H9 (cell line): ENCODE measurements around the gene MEF2A. TPM values are rescaled to one million over a fixed set of nuclear protein-coding genes. Genes with fewer than 3 reads are reported as not detected.
A peak's percentile ranks its signal among the peaks of the same experiment; 100 is the strongest.

Source experiments
- DNase-seq: peaks from one replicate; pipeline ENCODE4 v3.0.0-alpha.2; 2017
- H2AFZ ChIP-seq: one replicate; pipeline ENCODE4 v1.6.1; 2013; ENCODE audit warnings: mild to moderate bottlenecking, low read length, control low read depth, moderate library complexity
- H2AK5ac ChIP-seq: 2 replicates; pipeline ENCODE4 v1.6.1; 2013; ENCODE audit warnings: low read length, control low read depth, mixed read lengths; ENCODE audit not compliant: insufficient read length
- H2BK120ac ChIP-seq: one replicate; pipeline ENCODE4 v1.6.1; 2013; ENCODE audit warnings: low read depth, mild to moderate bottlenecking, low read length, control low read depth, inconsistent platforms; ENCODE audit not compliant: poor library complexity, severe bottlenecking
- H2BK12ac ChIP-seq: 2 replicates; pipeline ENCODE4 v1.6.1; 2013; ENCODE audit warnings: low read length, control low read depth, mixed read lengths, low read depth; ENCODE audit not compliant: insufficient read length
- H2BK15ac ChIP-seq: 2 replicates; pipeline ENCODE4 v1.6.1; 2013; ENCODE audit warnings: low read depth, low read length, control low read depth
- H2BK20ac ChIP-seq: one replicate; pipeline ENCODE4 v1.6.1; 2013; ENCODE audit warnings: low read depth, mild to moderate bottlenecking, low read length, control low read depth, inconsistent platforms; ENCODE audit not compliant: poor library complexity, severe bottlenecking
- H2BK5ac ChIP-seq: 2 replicates; pipeline ENCODE4 v1.6.1; 2013; ENCODE audit warnings: low read length, control low read depth, mixed read lengths; ENCODE audit not compliant: insufficient read length
- H3K14ac ChIP-seq: 2 replicates; pipeline ENCODE4 v1.6.1; 2013; ENCODE audit warnings: low read length, control low read depth; ENCODE audit not compliant: insufficient read depth
- H3K18ac ChIP-seq: 2 replicates; pipeline ENCODE4 v1.6.1; 2013; ENCODE audit warnings: low read depth, mild to moderate bottlenecking, mixed read lengths, low read length, control low read depth; ENCODE audit not compliant: insufficient read length
- H3K23ac ChIP-seq: 2 replicates; pipeline ENCODE4 v1.6.1; 2013; ENCODE audit warnings: low read length, control low read depth, mixed read lengths, low read depth; ENCODE audit not compliant: insufficient read length
- H3K23me2 ChIP-seq: 2 replicates; pipeline ENCODE4 v1.6.1; 2013; ENCODE audit warnings: low read depth, mild to moderate bottlenecking, mixed read lengths, low read length, control low read depth; ENCODE audit not compliant: insufficient read length, poor library complexity, severe bottlenecking
- H3K27ac ChIP-seq: 2 replicates; pipeline ENCODE4 v1.5.1; 2013; ENCODE audit warnings: low read length, control low read depth, mixed read lengths, low read depth; ENCODE audit not compliant: insufficient read length
- H3K27me3 ChIP-seq: 2 replicates; pipeline ENCODE4 v1.6.1; 2013; ENCODE audit warnings: low read length, control low read depth, inconsistent platforms; ENCODE audit not compliant: insufficient read depth
- H3K4ac ChIP-seq: 2 replicates; pipeline ENCODE4 v1.6.1; 2013; ENCODE audit warnings: low read depth, mild to moderate bottlenecking, control low read depth, inconsistent platforms, low read length, moderate library complexity
- H3K4me1 ChIP-seq: 2 replicates; pipeline ENCODE4 v1.6.1; 2013; ENCODE audit warnings: low read length, control low read depth, inconsistent platforms; ENCODE audit not compliant: insufficient read depth
- H3K4me2 ChIP-seq: 2 replicates; pipeline ENCODE4 v1.6.1; 2013; ENCODE audit warnings: low read length, control low read depth, mixed read lengths; ENCODE audit not compliant: insufficient read length, insufficient read depth
- H3K56ac ChIP-seq: 2 replicates; pipeline ENCODE4 v1.6.1; 2013; ENCODE audit warnings: low read depth, mild to moderate bottlenecking, mixed read lengths, low read length, control low read depth; ENCODE audit not compliant: insufficient read length
- H3K79me1 ChIP-seq: 2 replicates; pipeline ENCODE4 v1.6.1; 2013; ENCODE audit warnings: low read depth, mild to moderate bottlenecking, moderate library complexity, low read length, control low read depth, inconsistent platforms; ENCODE audit not compliant: insufficient read depth, poor library complexity, severe bottlenecking
- H3K79me2 ChIP-seq: 2 replicates; pipeline ENCODE4 v1.6.1; 2013; ENCODE audit warnings: low read length, control low read depth, inconsistent platforms; ENCODE audit not compliant: insufficient read depth
- H3K9ac ChIP-seq: 2 replicates; pipeline ENCODE4 v1.6.1; 2013; ENCODE audit warnings: low read length, control low read depth, mixed read lengths; ENCODE audit not compliant: insufficient read length; ENCODE audit errors: extremely low read depth
- H3K9me3 ChIP-seq: one replicate; pipeline ENCODE4 v1.6.1; 2013; ENCODE audit warnings: low read depth, low read length, inconsistent platforms; ENCODE audit not compliant: control insufficient read depth
- H3T11ph ChIP-seq: one replicate; pipeline ENCODE4 v1.6.1; 2013; ENCODE audit warnings: mild to moderate bottlenecking, low read length, control low read depth, inconsistent platforms
- H4K20me1 ChIP-seq: one replicate; pipeline ENCODE4 v1.6.1; 2013; ENCODE audit not compliant: control insufficient read depth, insufficient read length, insufficient read depth
- H4K5ac ChIP-seq: 2 replicates; pipeline ENCODE4 v1.6.1; 2013; ENCODE audit warnings: low read depth, mild to moderate bottlenecking, mixed read lengths, low read length, control low read depth; ENCODE audit not compliant: insufficient read length
- H4K8ac ChIP-seq: replicated peaks from 2 replicates; pipeline ENCODE4 v1.6.1; 2013; ENCODE audit warnings: low read length, control low read depth, mixed read lengths, low read depth; ENCODE audit not compliant: insufficient read length
- H4K91ac ChIP-seq: 2 replicates; pipeline ENCODE4 v1.6.1; 2013; ENCODE audit warnings: low read depth, mild to moderate bottlenecking, moderate library complexity, mixed read lengths, low read length, control low read depth; ENCODE audit not compliant: insufficient read length
- H3K27ac Mint-ChIP-seq, 3 experiments: 2 replicates in 2 of 3; 3 replicates in 1 of 3; pipeline ENCODE4 v1.8.0; 2020 to 2021; ENCODE audit warnings: mixed read lengths in 3 of 3, mild to moderate bottlenecking in 1 of 3, moderate library complexity in 1 of 3
- H3K27me3 Mint-ChIP-seq: 2 replicates; pipeline ENCODE4 v1.8.0; 2021; ENCODE audit warnings: low read depth, mild to moderate bottlenecking, moderate library complexity, mixed read lengths
- H3K36me3 Mint-ChIP-seq, 3 experiments: 2 replicates in 2 of 3; 3 replicates in 1 of 3; pipeline ENCODE4 v1.8.0; 2020 to 2021; ENCODE audit warnings: low read depth in 3 of 3, mixed read lengths in 3 of 3; ENCODE audit not compliant: insufficient read depth in 1 of 3
- H3K4me1 Mint-ChIP-seq, 2 experiments: 2 replicates each; pipeline ENCODE4 v1.8.0; 2020; ENCODE audit warnings: mixed read lengths in 2 of 2
- H3K4me3 Mint-ChIP-seq, 2 experiments: 2 replicates in 1 of 2; 3 replicates in 1 of 2; pipeline ENCODE4 v1.8.0; 2020 to 2021; ENCODE audit warnings: mild to moderate bottlenecking in 2 of 2, mixed read lengths in 2 of 2, moderate library complexity in 1 of 2
- H3K9me3 Mint-ChIP-seq, 2 experiments: 2 replicates in 1 of 2; 3 replicates in 1 of 2; pipeline ENCODE4 v1.8.0; 2020; ENCODE audit warnings: mild to moderate bottlenecking in 2 of 2, mixed read lengths in 2 of 2, moderate library complexity in 1 of 2
- CTCF ChIP-seq: fragments of 200-600 bp; sonication (generic); conservative IDR thresholded peaks from 3 replicates; pipeline ENCODE4 v1.8.0; 2021; ENCODE audit warnings: antibody characterized with exemption, mild to moderate bottlenecking
- WGBS: extraction: QIAGEN DNeasy Blood & Tissue Kit; methylation state at CpG from one replicate; pipeline ENCODE4 v1.1.7; 2013; ENCODE audit warnings: missing lambda C conversion rate, low lambda C conversion rate, mixed read lengths; ENCODE audit not compliant: insufficient read length; ENCODE audit errors: extremely low coverage; 5-methylcytosine and 5-hydroxymethylcytosine counted together
- total RNA-seq: library from RNA; stranded (reverse); gene quantifications from 2 replicates; pipeline ENCODE4 v1.2.1, GENCODE V29; 2021

Gene MEF2A
- total RNA-seq, 1 experiment from 2014 or later = 20.7 TPM

- Histone ChIP-seq H3K79me2 (no peaks in the 10 kb centered on the region), H3K4ac (no peak overlapping the region), H3K9me3 (no peaks in the 10 kb centered on the region), H4K8ac (no peak overlapping the region), H2BK15ac (no peak overlapping the region), H3K27me3 (no peaks in the 10 kb centered on the region), H3K23me2 (no peaks in the 10 kb centered on the region), H3K18ac (no peak overlapping the region), H3K23ac (no peak overlapping the region), H2BK5ac (no peak overlapping the region), H4K20me1 (no peaks in the 10 kb centered on the region), H3K27ac (no peak overlapping the region), H2AK5ac (no peak overlapping the region), H4K5ac (no peak overlapping the region), H3K4me2 (no peak overlapping the region), H3K56ac (no peak overlapping the region), H4K91ac (no peak overlapping the region), H2AFZ (no peak overlapping the region), H3K9ac (no peak overlapping the region), H2BK12ac (no peak overlapping the region), H2BK20ac (no peak overlapping the region), H3T11ph (no peak overlapping the region), H2BK120ac (no peak overlapping the region), H3K4me1 (peaks cover 3% of the 10 kb centered on the region; the same call in 1 of the 2 replicates), H3K14ac (no peak overlapping the region), H3K79me1 (no peaks in the 10 kb centered on the region)
- H3K27me3 Mint-ChIP-seq = no peaks in the 10 kb centered on the region
- TF ChIP-seq CTCF = no peak
- H3K36me3 Mint-ChIP-seq = peaks cover 15 to 28% (median 20%) of the 10 kb centered on the region in 3 experiments
- peak overlapping the region in 2 of 3 experiments; percentile 86 to 92; a peak in 5 of 7 replicates for H3K27ac Mint-ChIP-seq
- peaks cover 6 to 9% of the 10 kb centered on the region in 2 experiments for H3K9me3 Mint-ChIP-seq
- WGBS = no CpG with 5 or more reads among the region's 7 CpGs
- peaks cover 39 to 46% of the 10 kb centered on the region in 2 experiments for H3K4me1 Mint-ChIP-seq
- DNase-seq = no peak
- no peak overlapping the region for H3K4me3 Mint-ChIP-seq
Observed at GRCh38 chr15:99630607-99631131, 64.9 kb downstream of the MEF2A start.
